NOMO-1 treated with DMSO at 0.1 percent for 48 hours (cell line): ENCODE measurements around the gene PHACTR3.

Source experiments
- DNase-seq: peaks from one replicate; lab custom pipeline; 2025; ENCODE audit not compliant: unreplicated experiment; lab: John Stamatoyannopoulos, UW

Gene PHACTR3

GRCh38 chr20:59588236-59588855, 16.0 kb upstream of the PHACTR3 start:
- DNase-seq: no peak

- DNase-seq: no peak
Observed at GRCh38 chr20:59589086-59589684, 15.2 kb upstream of the PHACTR3 start.

- DNase-seq: no peak
Observed at GRCh38 chr20:59591061-59591460, 13.3 kb upstream of the PHACTR3 start.

- DNase-seq: no peak
Observed at GRCh38 chr20:59596690-59597089, 7.7 kb upstream of the PHACTR3 start.

GRCh38 chr20:59597240-59597639, 7.1 kb upstream of the PHACTR3 start:
- DNase-seq: no peak

- peak; percentile 35 for DNase-seq
Observed at GRCh38 chr20:59598625-59599310, 5.6 kb upstream of the PHACTR3 start.

- DNase-seq: no peak
Observed at GRCh38 chr20:59599941-59600340, 4.4 kb upstream of the PHACTR3 start.

- peak; percentile 52 for DNase-seq
Observed at GRCh38 chr20:59600472-59600871, 3.9 kb upstream of the PHACTR3 start.

GRCh38 chr20:59602546-59603080, 1.7 kb upstream of the PHACTR3 start:
- DNase-seq: no peak

- DNase-seq: no peak
Observed at GRCh38 chr20:59603176-59603575, 1.2 kb upstream of the PHACTR3 start.

- no peak for DNase-seq
Observed at GRCh38 chr20:59604741-59605600, 631 bp downstream of the PHACTR3 start.

GRCh38 chr20:59605601-59606364, 1.4 kb downstream of the PHACTR3 start:
- no peak for DNase-seq

GRCh38 chr20:59606566-59606965, 2.2 kb downstream of the PHACTR3 start:
- DNase-seq: no peak

- no peak for DNase-seq
Observed at GRCh38 chr20:59608396-59608795, 4.1 kb downstream of the PHACTR3 start.

- DNase-seq: no peak
Observed at GRCh38 chr20:59608871-59609270, 4.5 kb downstream of the PHACTR3 start.

- DNase-seq: no peak
Observed at GRCh38 chr20:59611286-59611685, 6.9 kb downstream of the PHACTR3 start.

GRCh38 chr20:59613861-59614260, 9.5 kb downstream of the PHACTR3 start:
- peak; percentile 88 for DNase-seq

GRCh38 chr20:59614714-59615113, 10.4 kb downstream of the PHACTR3 start:
- no peak for DNase-seq

GRCh38 chr20:59616306-59616705, 12.0 kb downstream of the PHACTR3 start:
- no peak for DNase-seq

GRCh38 chr20:59617221-59617620, 12.9 kb downstream of the PHACTR3 start:
- no peak for DNase-seq
